K562 (cell line): Measurements from ENCODE around the gene PPFIBP2.

Experiments
- BMI1 ChIP-seq: fragments of 150-350 bp; IDR thresholded peaks from 2 replicates; pipeline ENCODE4 v1.6.1; 2014; ENCODE audit warnings: low read length
- HNRNPL ChIP-seq: fragments of 200-400 bp; formaldehyde crosslinking; IDR thresholded peaks from 2 replicates; pipeline ENCODE4 v1.6.1; 2017; ENCODE audit warnings: low read depth, mild to moderate bottlenecking, low read length
- MEF2D ChIP-seq: conservative IDR thresholded peaks from 2 replicates; pipeline ENCODE4 v1.6.1; 2016; ENCODE audit warnings: low read depth, missing genetic modification characterization, missing compliant biosample characterization
- MEIS2 ChIP-seq: fragments of 450-650 bp; IDR thresholded peaks from 2 replicates; pipeline ENCODE4 v1.6.1; 2014; ENCODE audit warnings: mild to moderate bottlenecking; ENCODE audit not compliant: partially characterized antibody
- MGA ChIP-seq: fragments of 450-650 bp; IDR thresholded peaks from 2 replicates; pipeline ENCODE4 v1.6.1; 2016; ENCODE audit warnings: mild to moderate bottlenecking, moderate library complexity
- MXD1 ChIP-seq: fragments of 250-450 bp; sonication (Bioruptor Pico); IDR thresholded peaks from 2 replicates; pipeline ENCODE4 v1.8.0; 2021; ENCODE audit warnings: borderline replicate concordance, mild to moderate bottlenecking, moderate library complexity; ENCODE audit not compliant: poor library complexity, severe bottlenecking
- MYNN ChIP-seq, 2 experiments: sonication (generic); formaldehyde crosslinking in 1 of 2; IDR thresholded peaks; 2 replicates each; pipeline versions ENCODE4 v1.5.0 to v1.6.1; 2016 to 2020; ENCODE audit warnings: antibody characterized with exemption in 1 of 2, missing genetic modification reagents in 1 of 2
- POLR2A ChIP-seq: fragments of 450-650 bp; conservative IDR thresholded peaks from 2 replicates; pipeline ENCODE4 v1.6.1; 2016
- POLR2AphosphoS5 ChIP-seq: IDR thresholded peaks from 2 replicates; pipeline ENCODE4 v1.6.1; 2011; ENCODE audit warnings: mild to moderate bottlenecking, low read depth, low read length, moderate library complexity; ENCODE audit not compliant: control insufficient read depth, insufficient read depth
- RBM15 ChIP-seq: fragments of 200-400 bp; formaldehyde crosslinking; IDR thresholded peaks from 2 replicates; pipeline ENCODE4 v1.6.1; 2018; ENCODE audit warnings: mild to moderate bottlenecking, low read length, moderate library complexity; ENCODE audit not compliant: insufficient read depth
- RNF2 ChIP-seq: sonication (generic); IDR thresholded peaks from 2 replicates; pipeline ENCODE4 v1.6.1; 2016
- XRCC5 ChIP-seq: fragments of 200-400 bp; formaldehyde crosslinking; IDR thresholded peaks from 2 replicates; pipeline ENCODE4 v1.6.1; 2017; ENCODE audit warnings: low read depth, mild to moderate bottlenecking, low read length
- ZBTB1 ChIP-seq: sonication (generic); formaldehyde crosslinking; IDR thresholded peaks from 2 replicates; pipeline ENCODE4 v1.8.1; 2023; ENCODE audit warnings: missing genetic modification reagents, low read depth, mild to moderate bottlenecking, borderline replicate concordance
- TF ChIP-seq, protein P1 (sequence below), 3 experiments: IDR thresholded peaks in 2 of 3; conservative IDR thresholded peaks in 1 of 3; 2 replicates each; pipeline ENCODE4 v1.5.1; 2011 to 2012; ENCODE audit warnings: low read length in 3 of 3, mild to moderate bottlenecking in 3 of 3, control low read depth in 2 of 3, improper control_type of control experiment in 1 of 3, inconsistent platforms in 1 of 3, low read depth in 1 of 3, mixed read lengths in 1 of 3, moderate library complexity in 1 of 3; ENCODE audit not compliant: insufficient read depth in 2 of 3

- TF ChIP-seq MEF2D (tag) (no peak), XRCC5 (no peak), RBM15 (no peak), POLR2AphosphoS5 (no peak), RNF2 (no peak), MEIS2 (no peak), ZBTB1 (no peak), HNRNPL (no peak), BMI1 (no peak), POLR2A (no peak), MYNN (IDR thresholded peaks at IDR 0.05) (no peak), MYNN (CRISPR knock-in tag; IDR thresholded peaks at IDR 0.05) (no peak), MGA (0 out of 2 replicates have a peak, but pooled peaks have one; percentile 36), MXD1 (CRISPR knock-in tag) (no peak)
- TF ChIP-seq, protein P1, sequence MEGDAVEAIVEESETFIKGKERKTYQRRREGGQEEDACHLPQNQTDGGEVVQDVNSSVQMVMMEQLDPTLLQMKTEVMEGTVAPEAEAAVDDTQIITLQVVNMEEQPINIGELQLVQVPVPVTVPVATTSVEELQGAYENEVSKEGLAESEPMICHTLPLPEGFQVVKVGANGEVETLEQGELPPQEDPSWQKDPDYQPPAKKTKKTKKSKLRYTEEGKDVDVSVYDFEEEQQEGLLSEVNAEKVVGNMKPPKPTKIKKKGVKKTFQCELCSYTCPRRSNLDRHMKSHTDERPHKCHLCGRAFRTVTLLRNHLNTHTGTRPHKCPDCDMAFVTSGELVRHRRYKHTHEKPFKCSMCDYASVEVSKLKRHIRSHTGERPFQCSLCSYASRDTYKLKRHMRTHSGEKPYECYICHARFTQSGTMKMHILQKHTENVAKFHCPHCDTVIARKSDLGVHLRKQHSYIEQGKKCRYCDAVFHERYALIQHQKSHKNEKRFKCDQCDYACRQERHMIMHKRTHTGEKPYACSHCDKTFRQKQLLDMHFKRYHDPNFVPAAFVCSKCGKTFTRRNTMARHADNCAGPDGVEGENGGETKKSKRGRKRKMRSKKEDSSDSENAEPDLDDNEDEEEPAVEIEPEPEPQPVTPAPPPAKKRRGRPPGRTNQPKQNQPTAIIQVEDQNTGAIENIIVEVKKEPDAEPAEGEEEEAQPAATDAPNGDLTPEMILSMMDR (IDR thresholded peaks at IDR 0.05 in 2 of 3, conservative IDR thresholded peaks at IDR 0.05 in 1 of 3; ENCODE audit: insufficient read depth in 2 of 3, low read depth in 1 of 3, low read length in 3 of 3): peak; percentile 67 to 87 (median 70)
Observed at GRCh38 chr11:7657306-7658025, 143.7 kb downstream of the PPFIBP2 start.
